Suppressor macrophage treated with lipopolysaccharide for 4 hours (primary cell): Measurements from ENCODE around the gene MVP.
"Not testable (repeated sequence)": the region's sequence is repeated elsewhere in the genome, so short reads cannot be mapped to it uniquely, and the experiment has no call there.

ENCODE experiments used
- DNase-seq: peaks from one replicate; pipeline ENCODE4 v3.0.0-alpha.2; 2020

MVP gene

DNA sequence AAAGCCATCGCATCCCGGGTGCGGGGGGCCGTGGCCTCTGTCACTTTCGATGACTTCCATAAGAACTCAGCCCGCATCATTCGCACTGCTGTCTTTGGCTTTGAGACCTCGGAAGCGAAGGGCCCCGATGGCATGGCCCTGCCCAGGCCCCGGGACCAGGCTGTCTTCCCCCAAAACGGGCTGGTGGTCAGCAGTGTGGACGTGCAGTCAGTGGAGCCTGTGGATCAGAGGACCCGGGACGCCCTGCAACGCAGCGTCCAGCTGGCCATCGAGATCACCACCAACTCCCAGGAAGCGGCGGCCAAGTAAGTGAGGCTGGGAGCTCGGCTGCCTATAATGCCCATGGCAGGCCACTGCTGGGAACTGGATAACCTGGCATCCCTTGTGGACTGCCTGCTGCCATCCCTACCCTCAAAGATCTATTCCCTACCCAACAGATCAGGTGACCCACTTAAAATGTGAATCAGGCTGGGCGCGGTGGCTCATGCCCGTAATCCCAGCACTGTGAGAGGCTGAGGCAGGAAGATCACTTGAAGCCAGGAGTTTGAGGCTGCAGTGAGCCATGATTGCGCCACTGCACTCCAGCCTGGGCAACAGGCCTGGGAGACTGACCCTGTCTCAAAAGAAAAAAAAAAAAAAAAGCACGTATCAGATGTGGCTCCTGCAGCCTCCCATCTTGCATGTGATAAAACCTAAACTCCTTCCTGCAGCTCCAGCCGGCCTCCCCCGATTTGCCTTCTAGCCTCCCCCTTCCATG lies 24.5 kb downstream of the MVP start:
- DNase-seq = no peak

DNA sequence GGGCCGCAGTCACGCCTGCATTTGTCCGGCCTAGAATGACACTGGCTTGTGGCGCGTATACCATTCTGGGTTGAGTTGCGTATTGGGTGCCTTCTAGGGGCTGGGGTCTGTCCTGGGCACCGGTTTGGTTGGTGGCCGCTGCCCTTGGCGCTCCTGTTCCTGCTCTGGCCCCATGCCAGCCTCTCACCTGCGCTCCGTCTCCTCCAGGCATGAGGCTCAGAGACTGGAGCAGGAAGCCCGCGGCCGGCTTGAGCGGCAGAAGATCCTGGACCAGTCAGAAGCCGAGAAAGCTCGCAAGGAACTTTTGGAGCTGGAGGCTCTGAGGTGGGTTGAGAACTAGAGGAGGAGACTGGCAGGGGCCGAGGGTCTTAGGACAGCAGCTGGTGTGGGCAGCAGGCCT lies 25.4 kb downstream of the MVP start:
- DNase-seq = no peak

DNA sequence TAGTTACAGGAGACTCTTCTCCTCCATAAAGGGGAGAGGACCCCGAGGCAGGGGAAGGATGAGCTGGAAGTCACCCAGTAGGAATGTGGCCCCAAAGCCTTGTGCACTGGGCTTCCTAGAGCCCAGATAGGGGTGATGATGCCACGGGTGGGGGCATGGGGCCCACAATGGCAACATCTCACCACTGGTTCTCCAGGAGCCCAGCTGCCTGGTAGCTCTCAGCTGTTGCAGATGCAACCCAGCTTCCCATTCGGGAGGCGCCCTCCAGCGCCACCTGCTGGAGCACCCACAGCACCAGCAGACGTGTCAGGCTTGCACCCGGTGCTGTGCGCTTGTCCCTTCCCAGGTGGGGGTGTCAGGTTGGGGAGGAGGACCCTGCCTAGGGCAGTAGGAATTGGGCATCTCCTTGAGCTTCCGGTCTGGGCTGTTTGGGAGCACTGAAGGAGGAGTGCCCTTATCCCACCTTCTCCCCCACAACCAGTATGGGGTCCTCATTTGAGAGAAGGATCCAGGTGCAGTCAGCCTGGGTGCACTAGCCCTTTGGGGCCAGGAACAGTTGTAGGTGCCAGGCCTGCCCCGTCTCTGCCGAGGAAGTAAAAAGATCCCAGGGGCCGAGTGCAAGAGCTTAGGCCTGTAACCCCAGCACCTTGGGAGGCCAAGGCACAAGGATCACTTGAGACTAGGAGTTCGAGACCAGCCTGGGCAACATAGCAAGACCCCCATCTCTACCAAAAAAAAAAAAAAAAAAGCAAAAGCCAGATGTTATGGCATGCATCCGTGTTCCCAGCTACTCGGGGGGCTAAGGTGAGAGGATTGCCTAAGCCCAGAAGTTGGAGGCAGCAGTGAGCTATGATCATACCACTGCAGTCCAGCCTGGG lies 28.4 kb downstream of the MVP start:
- DNase-seq = peak; percentile 82

DNA sequence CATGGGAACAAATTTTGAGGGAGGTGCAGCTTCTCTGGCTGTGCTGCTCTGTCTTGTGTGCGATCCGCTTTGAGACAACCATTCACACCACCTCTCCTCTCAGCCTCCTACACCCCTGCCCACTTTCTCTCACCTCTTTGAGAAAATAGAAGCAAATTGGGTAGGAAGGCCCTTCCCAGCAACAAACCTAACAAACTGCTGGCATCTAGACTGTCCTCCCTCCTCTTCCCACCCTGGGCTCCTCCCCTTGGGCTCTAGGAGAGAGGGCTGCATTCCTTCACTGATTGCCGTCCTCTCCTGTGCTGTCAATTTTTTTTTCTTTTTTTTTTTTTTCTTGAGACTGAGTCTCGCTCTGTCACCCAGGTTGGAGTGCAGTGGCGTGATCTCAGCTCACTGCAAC lies 29.2 kb downstream of the MVP start:
- DNase-seq = no peak

DNA sequence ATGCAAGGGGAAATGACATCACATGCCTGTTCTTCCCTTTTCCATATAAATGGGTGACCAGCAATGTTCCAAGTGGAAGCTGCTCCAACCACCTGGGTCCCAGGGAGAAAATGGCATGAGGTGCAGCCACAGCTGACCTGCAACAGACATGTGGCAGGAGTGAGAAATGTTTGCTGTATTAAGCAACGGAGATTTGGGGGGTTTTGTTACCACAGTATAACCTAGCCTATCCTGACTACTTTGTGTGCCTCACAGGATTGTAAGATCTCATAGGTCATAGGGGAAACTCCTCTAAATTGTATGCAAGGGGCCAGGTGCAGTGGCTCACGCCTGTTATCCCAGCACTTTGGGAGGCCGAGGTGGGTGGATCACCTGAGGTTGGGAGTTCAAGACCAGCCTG lies 30.7 kb downstream of the MVP start:
- DNase-seq = no peak

DNA sequence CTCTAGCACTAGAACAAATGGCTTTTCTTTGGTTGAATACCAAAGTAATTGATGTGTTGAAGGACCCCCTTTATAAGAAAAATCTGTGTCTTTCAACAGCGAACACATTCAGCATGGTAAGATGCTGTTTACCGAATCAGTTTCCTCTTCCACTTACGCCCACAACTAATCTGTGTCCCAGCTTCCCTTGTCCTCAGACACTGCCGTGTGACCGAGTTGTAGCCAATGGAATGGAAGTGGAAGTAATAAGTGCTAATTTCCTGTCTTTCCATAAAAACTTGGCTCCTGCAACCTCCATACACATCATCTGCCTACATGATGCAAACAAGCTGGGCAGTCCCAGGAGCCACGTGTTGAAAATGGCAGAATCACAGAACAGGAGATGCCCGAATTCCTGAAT lies 32.4 kb downstream of the MVP start:
- DNase-seq = peak; percentile 34

DNA sequence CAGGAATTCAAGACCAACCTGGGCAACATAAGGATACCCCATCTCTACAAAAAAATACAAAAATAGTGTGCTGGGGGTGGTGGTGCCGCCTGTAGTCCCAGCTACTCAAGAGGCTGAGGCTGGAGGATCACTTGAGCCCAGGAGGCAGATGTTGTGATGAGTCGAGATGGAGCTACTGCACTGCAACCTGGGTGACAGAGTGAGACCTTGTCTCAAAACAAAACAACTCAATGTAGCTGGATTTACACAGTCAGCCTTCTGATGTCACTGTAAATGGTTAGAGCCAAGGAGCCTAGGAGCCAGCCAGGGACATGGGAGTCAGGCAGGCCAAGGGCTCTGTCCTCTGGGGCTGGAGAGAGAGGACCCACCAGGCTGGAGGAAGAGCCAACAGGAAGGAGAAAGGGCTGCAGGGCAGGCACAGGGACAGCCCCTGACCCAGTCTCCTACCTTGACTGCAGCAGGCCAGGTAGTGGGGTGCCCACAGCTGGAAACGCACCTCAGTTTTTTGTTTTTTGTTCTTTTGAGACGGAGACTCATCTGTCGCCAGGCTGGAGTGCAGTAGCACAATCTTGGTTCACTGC lies 34.3 kb downstream of the MVP start:
- DNase-seq = no peak

DNA sequence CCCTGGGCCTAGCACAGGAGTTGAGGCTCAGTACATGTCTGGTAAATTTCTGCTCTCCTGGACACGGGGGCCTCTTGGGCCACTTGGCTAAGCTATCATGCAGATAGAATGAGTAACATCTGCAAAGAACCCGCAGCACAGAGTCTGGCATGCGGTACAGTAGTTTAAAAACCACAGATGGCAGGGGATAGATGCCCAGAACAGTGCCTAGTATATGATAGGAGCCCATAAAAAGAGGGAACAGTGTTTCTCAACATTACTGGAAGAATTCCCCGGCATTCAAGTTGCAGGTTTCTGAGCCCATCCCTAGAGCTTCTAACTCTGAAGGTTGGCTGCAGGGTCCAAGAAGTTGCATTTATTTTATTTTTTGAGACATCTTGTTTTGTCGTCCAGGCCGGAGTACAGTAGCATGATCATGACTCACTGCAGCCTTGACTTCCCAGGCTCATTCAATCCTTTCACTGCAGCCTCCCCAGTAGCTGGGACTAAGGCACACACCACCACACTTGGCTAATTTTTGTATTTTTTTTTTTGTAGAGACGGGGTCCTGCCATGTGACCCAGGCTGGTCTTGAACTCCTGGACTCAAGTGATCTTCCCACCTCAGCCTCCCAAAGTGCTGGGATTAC lies 37.0 kb downstream of the MVP start:
- no peak for DNase-seq

DNA sequence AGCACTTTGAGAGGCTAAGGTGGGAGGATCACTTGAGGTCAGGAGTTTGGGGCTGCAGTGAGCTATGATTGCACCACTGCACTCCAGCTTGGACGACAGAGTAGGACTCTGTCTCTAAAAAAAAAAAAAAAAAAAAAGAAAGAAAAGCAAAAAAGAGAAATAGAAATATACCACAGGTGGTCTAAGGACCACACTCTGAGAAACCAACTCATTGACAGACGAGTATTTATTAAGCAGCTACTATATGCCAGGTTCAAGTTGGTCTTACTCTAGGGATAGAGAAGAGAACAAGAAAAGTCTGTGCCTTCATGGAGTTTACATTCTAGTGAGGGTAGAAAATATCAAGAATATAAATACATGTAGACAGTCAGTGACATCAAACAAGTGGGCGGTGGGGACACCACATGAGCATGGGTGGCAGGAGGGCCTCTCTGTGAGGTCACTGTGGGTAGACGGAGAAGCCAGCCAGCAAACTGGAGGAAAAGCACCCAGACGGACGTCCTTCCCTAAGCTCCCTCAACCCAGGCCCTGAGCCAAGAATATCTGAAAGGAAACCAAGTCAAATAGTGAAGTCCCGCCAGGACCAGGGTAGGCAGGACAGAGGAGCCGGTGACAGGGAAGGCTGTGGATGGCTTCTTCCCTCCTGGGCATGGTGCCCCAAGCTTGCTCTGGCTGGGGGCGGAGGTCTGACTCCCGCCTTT lies 38.0 kb downstream of the MVP start:
- DNase-seq = peak; percentile 52

DNA sequence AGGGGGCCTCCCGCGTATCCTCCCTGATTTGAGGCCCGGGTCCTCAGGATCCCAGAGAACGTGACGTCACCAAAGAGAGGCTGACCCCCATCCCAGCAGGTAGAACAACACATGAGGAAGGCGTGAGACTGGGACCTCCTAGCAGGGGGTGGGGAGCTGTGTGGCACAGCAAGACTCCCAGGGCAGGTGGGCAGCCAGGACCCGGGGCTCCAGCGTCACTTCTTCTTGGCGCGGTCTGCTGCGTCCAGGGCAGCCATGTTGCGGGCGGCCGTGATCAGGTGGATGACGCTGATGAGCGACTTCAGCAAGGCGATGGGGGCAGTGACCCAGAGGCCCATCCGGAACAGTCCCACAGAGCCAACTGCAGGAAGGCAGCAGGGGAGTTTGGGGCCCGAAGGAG lies 38.7 kb downstream of the MVP start:
- DNase-seq = no peak

DNA sequence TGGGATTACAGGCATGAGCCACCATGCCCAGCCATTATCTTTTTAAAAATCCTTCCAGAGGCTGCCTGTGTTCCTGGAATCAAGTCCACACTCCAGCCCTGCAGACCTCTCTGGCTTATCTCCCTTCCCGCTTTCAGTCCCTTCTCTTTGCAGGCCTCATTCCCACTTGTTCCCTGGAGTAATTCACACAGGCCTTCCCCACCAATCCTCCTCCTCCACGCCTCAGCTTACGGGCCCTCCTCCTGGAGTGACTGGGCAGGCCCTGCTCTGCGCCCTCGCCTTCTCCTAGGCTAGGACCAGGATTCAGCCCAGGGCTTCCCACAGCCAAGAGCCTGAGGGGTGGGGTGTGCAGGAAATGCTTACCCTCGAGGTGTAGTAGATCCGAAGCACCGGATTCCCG lies 40.0 kb downstream of the MVP start:
- DNase-seq = no peak

DNA sequence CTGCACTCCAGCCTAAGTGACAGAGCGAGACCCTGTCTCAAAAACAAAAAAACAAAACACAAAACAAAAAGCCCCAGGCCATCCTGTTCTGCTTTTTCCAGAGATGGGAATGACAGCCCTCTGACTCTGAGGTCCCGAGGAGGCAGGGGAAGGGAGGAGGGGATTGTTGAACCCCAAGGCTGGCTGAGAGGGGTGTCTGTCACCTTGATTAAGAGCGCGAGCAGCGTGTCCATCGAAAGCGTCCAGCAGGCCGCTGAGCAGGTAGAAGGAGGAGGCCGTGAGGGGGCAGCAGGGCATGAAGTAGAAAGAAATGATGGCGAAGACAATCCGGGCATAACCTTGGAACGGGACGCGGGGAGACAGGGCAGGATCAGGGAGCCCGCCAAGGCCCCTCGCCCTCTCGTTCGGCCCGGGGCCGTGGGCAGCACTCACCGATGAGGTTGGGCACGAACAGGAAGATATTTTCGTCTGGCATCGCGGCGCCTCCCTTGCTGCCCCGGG lies 42.2 kb downstream of the MVP start:
- no peak for DNase-seq

DNA sequence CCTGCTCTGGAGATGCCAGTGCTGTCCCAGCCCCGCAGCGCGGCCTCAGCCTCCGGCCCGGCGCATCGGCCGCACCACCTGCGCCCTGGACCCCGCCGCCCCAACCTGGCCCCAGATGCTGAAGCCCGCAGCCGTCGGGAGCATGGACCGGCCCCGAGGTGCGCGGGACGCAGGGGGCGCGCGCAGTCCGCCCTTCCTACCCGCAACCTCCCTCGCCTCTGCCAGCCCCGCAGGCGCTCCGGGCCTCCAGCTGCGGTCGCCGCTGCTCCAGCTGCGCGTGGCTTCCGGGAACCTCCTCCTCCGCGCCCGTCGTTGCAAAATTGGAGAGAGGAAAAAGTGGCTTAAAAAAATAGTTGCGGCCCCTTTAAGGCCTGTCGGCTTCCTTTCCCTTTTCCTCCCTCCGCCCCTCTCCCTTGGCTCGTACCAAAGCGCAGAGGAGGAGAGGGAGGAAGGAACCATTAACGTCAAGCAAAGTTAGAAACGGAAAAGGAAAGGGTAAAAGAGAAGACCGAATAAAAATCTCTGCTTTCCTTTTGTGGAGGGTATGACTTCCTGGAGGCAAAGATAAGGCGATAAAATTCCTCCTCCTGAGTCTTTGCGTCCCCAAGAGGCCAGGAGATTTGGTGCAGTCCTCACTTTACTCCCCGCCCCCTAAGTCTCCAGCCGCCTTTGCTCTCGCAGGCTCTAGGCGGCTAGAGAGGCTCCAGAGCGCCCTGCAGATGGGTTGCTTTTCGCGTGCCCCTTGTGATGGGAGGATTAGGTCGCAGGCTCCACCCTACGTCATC lies 42.8 kb downstream of the MVP start, which contains the start of gene CDIPT:
Gene CDIPT (minus strand): TSS at position 343 of the 785 bp plus-strand sequence. CDS start 369 bp downstream, outside the sequence.
- DNase-seq = peak; percentile 98

DNA sequence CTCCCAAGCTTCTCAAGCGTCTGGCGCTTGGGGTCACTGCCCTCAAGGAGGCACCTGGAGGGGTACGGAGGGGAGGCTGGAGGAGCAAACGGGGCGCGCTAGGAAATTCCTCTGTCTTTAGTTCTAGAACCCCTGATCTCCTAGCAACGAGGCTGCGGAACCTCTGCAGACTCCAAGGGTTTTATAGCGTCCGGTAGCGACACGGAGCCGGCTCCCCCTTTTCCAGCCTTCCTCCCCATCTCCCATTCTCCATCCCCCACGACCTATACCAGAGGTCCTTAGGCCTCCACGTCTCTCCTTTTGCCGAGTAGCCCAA lies 43.4 kb downstream of the MVP start:
- DNase-seq = no peak

DNA sequence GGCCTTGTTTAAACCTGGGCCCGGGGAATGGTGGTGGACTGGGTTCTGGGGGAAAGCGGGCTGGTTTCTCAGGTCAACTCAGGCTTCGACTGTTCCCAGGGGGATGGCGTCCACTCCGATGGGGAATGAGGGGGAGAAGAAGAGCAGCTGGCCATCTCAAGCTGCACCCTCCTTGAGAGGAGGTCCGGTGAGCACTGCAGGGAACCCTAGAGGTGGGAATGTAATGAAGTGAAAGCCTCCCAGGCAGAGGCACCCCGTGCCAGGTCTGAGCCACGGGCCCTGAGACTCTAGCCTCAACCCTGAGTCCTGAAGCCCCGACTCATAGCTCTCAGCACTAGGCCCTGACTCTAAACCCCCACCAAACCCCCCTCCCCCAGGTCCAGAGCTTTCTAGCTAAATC lies 43.9 kb downstream of the MVP start:
- DNase-seq = no peak

DNA sequence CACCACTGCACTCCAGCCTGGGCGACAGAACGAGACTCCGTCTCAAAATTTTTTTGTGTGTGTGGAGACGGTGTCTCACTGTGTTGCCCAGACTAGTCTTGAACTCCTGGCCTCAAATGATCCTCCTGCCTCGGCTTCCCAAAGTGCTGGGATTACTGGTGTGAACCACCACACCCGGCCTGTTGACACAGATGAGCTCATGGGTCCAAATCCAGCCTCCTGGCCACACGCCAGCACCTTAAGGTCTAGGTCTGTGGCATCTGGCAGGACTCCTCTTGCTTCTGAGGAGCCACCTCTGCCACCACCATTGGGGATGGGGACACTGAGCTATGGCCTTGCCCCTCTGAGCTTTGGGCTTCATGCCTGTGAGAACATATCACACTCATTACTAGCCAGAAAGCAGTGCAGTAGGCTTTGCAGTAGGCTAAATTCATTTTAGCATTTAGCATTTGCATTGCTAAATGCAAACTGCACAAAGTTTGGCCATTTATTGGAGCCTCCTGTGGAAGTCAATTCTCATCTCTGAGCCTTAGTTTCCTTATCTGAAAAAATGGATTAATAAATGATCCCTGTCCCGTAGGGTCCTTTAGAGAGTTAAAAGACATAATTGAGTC lies 48.2 kb downstream of the MVP start:
- no peak for DNase-seq

DNA sequence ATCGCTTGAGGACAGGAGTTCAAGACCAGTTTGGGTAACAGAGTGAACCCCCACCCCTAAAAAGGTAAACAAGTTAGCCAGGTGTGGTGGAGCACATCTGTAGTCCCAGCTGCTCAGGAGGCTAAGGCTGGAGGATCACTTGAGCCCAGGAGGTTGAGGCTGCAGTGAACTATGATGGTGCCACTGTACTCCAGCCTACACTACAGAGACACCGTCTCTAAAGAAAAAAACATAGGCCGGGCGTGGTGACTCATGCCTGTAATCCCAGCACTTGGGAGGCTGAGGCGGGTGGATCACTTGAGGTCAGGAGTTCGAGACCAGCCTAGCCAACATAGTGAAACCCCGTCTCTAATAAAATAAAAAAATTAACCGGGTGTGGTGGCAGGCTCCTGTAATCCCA lies 48.8 kb downstream of the MVP start:
- DNase-seq = not testable (repeated sequence)

DNA sequence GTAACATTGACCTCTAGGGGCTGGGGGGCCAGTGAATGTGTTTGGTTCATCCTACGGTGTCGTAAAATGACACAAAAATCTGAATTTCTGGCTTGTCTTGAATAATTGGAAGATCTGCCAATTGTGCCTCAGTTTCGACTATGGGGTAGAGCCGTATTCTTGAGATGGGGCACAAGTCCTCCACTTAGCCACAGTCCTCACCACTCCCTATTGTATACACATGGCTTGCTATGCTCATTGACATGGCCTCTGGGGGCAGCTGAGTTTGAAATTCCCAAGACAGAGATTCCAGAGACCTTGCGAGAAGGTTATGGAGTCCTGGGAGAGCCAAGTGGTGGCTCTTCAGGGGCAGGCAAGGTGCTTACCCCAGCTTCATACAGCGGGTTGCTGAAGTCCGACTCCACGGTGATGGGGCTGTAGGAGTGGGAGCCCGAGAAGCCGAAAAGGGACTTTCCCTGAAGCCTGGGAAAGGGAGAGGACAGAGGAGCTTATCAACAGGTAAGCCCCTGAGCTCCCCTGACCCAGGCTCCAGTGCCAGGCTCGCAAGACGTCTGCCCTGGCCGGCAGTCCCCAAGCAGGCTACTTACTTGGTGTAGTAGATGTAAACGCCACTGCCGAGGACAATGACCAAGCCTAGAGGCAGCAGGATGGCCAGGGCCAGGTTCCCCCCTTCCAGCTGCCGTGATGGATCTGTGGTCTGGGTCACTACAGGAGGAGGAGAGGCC lies 51.7 kb downstream of the MVP start:
- no peak for DNase-seq

DNA sequence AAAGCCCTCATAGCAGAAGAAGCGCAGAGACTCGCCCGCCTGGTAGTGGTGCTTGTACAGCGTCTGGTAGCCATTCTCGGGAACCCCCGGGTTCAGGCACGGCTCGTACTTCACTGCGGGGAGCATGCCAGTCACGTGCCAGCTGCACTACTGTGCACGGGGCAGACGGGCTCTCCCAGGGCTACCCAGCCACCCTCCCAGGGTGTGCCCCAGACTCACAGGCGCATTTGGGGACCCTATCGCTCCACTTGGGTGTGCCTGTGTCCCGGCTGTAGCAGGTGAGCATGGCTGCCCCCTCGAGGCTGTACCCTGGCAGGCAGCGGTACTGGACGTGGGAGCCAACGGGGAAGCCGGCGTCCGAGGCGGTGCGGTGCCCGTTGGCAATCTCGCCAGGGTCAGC lies 53.1 kb downstream of the MVP start:
- DNase-seq = no peak

DNA sequence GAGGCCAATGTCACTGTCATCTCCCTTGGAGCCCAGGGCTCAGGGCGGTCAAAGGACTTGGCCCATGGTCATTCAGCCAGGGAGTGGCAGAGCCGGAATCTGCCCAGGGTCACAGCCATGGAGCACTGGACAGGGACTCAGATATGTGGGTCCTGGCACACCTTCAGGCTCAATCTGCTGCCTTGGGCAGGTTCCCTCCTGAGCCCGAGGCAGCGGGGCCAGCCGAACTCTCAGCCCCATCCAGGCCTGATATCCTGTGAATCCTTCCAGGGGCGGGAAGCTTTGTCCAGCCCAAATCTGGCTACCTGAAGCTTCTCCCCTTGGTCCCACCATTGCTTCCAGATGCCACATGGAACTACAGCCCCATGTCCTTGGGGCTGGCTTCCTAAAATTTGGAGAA lies 54.9 kb downstream of the MVP start:
- DNase-seq = no peak

DNA sequence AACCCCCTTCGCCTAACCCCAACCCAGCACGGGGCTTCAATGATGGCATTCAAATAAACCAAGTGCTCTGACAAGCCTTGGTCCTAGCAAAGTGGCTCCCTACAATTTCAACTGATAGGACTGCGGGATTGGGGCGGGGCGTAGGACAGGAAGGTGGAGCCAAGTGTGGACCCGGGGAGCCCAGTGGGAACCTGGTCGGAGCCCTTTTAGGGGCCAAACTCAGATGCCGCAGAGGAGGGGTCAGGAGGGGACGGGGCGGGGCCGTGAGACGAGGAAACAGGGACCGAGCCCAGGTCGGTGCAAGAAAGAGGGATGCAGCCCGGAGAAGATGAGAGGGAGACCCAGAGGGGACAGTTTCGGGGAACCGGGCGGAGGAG lies 55.9 kb downstream of the MVP start:
- no peak for DNase-seq
